Ovary (tissue), 9 donors: Measurements from ENCODE around the gene ULBP2. TPM values are rescaled to one million over a fixed set of nuclear protein-coding genes. Genes with fewer than 3 reads are reported as not detected.
"Not testable (repeated sequence)": the region's sequence is repeated elsewhere in the genome, so short reads cannot be mapped to it uniquely, and the experiment has no call there.

Experiments
- DNase-seq, 5 donors: peaks; one replicate each; pipeline ENCODE4 v3.0.0-alpha.2; 2019 to 2020
- H3K27ac ChIP-seq, 2 donors: fragments of 200-600 bp; one replicate each; pipeline versions ENCODE4 v1.5.1 to v1.8.0; 2019 to 2022
- H3K27me3 ChIP-seq: fragments of 200-600 bp; one replicate; pipeline ENCODE4 v1.8.0; 2022
- H3K36me3 ChIP-seq: fragments of 200-600 bp; sonication (generic); one replicate; pipeline ENCODE4 v1.5.1; 2019
- H3K4me1 ChIP-seq: one replicate; pipeline ENCODE4 v1.8.1; 2013; ENCODE audit warnings: mild to moderate bottlenecking, moderate library complexity; ENCODE audit not compliant: insufficient read depth
- H3K4me3 ChIP-seq: fragments of 200-600 bp; sonication (generic); one replicate; pipeline ENCODE4 v1.5.1; 2017
- H3K9me3 ChIP-seq, 2 donors: fragments of 200-600 bp in 1 of 2; sonication (generic) in 1 of 2; one replicate each; pipeline versions ENCODE4 v1.5.1 to v1.8.1; 2013 to 2019; ENCODE audit warnings: mild to moderate bottlenecking in 1 of 2, moderate library complexity in 1 of 2
- EP300 ChIP-seq: sonication (generic); formaldehyde crosslinking; IDR thresholded peaks from one replicate; pipeline ENCODE4 v1.6.1; 2017; ENCODE audit warnings: antibody characterized with exemption
- POLR2A ChIP-seq: fragments of 450-650 bp; IDR thresholded peaks from one replicate; pipeline ENCODE4 v1.6.1; 2017; ENCODE audit warnings: antibody characterized with exemption, mild to moderate bottlenecking, moderate library complexity
- WGBS, 3 donors: extraction: QIAGEN DNeasy Blood & Tissue Kit in 1 of 3; methylation state at CpG; one replicate each; pipeline versions ENCODE4 v1.1.5 to v1.1.7; 2013 to 2017; 5-methylcytosine and 5-hydroxymethylcytosine counted together
- intact Hi-C, 4 donors: fragments of 100-400 bp; cut with DNase I; formaldehyde crosslinking; loops; one replicate each; pipeline versions ENCODE4 v1.11.0 to v1.15.1; 2022 to 2023
- polyA plus RNA-seq, 2 donors: library from polyadenylated mRNA; stranded (reverse); fragments of 200-250 nt in 1 of 2; fragments of 350-450 nt in 1 of 2; fragmentation: Illumina TruSeq in 1 of 2; extraction: RNeasy Lipid Tissue Mini Kit (QIAGEN cat#74804) in 1 of 2; gene quantifications; one replicate each; pipeline ENCODE4 v1.2.3, GENCODE V29; 2013 to 2014
- total RNA-seq, 7 donors: library from RNA; depleted of rRNA in 2 of 7; stranded (reverse); fragments of >200 nt in 2 of 7; fragmentation: NEBNext Ultra II Directional in 3 of 7; extraction: Animal tissue kit (Norgen Biotek cat#: 25700) in 3 of 7; gene quantifications; one replicate each; pipeline versions ENCODE4 v1.1.0 to v1.2.4, GENCODE V29; 2016 to 2023
- TF ChIP-seq, protein P1 (sequence below), 3 donors: fragments of 450-650 bp in 2 of 3; fragments of 200-600 bp in 1 of 3; IDR thresholded peaks; one replicate each; pipeline versions ENCODE4 v1.5.1 to v1.8.0; 2016 to 2022; ENCODE audit warnings: antibody characterized with exemption in 3 of 3, mild to moderate bottlenecking in 1 of 3
- donor health status: DM: no; HTN: no; CAD: no; lungs with moderate emphysema.
- donor health status: DM: no; HTN: no; CAD: no.
- donor health status: Bipolar disorder and iron deficiency.
- donor health status: DM: yes; HTN: yes; CAD: no.
- donor health status: DM: no; HTN: no; CAD: no.
- donor health status: DM: yes; HTN: yes; CAD: no.

The ULBP2 gene
- total and polyA plus RNA-seq, 9 donors, result 0.08 to 3.6 (median 0.23) TPM; not detected in 6

DNA sequence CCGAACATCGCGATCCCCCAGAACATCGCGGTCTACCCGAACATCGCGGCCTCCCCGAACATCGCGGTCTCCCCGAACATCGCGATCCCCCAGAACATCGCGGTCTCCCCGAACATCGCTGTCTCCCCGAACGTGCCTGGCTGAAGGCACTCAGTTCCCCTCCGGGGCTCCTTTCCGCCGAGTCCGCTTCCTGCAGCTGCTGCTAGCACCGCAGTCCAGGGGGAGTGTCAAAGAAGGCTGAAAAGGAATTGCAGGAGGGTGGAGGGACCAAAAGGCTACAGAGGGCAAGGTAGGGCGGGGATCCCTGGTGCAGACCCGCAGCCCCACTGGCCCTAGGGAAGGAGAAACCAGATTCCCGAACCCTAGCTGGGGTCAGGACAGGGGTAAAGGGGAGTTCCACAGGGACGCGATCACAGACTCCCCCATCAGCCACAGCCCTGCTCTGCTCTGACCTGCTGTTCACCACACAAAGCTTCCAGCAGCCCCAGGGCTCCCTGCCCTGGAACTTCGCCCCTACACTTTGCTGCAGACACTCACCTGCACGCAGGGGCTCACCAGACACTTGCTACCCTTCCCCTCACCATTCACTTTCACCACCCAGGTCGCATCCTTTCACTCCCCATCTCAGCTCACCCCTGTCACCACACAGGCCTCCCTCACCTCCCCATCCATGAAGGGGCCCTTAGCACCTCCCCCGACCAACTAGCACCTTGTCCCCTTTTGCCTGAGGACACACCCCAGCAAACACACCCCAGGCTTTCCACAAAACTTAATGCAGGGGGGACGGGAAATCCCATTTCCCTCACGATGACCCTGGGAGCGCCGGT, 23.6 kb downstream of the ULBP2 start:
- no peak overlapping the region for H3K27ac ChIP-seq
- H3K36me3 ChIP-seq, result no peaks in the 10 kb centered on the region
- no peaks in the 10 kb centered on the region for H3K27me3 ChIP-seq
- DNase-seq, result peak in 1 of 5 donors; percentile 29
- TF ChIP-seq POLR2A, result no peak
- no peak for TF ChIP-seq EP300
- TF ChIP-seq, protein P1, sequence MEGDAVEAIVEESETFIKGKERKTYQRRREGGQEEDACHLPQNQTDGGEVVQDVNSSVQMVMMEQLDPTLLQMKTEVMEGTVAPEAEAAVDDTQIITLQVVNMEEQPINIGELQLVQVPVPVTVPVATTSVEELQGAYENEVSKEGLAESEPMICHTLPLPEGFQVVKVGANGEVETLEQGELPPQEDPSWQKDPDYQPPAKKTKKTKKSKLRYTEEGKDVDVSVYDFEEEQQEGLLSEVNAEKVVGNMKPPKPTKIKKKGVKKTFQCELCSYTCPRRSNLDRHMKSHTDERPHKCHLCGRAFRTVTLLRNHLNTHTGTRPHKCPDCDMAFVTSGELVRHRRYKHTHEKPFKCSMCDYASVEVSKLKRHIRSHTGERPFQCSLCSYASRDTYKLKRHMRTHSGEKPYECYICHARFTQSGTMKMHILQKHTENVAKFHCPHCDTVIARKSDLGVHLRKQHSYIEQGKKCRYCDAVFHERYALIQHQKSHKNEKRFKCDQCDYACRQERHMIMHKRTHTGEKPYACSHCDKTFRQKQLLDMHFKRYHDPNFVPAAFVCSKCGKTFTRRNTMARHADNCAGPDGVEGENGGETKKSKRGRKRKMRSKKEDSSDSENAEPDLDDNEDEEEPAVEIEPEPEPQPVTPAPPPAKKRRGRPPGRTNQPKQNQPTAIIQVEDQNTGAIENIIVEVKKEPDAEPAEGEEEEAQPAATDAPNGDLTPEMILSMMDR (IDR thresholded peaks at IDR 0.05), result no peak
- no peaks in the 10 kb centered on the region for H3K9me3 ChIP-seq
- WGBS, 3 donors, result 11 to 16% (median 11%) methylated on average over 32 to 38 of the region's 38 CpGs
- peak overlapping the region; percentile 29 for H3K4me3 ChIP-seq
- intact Hi-C loops, result no loop called here
- peaks cover 11% of the 10 kb centered on the region for H3K4me1 ChIP-seq

DNA sequence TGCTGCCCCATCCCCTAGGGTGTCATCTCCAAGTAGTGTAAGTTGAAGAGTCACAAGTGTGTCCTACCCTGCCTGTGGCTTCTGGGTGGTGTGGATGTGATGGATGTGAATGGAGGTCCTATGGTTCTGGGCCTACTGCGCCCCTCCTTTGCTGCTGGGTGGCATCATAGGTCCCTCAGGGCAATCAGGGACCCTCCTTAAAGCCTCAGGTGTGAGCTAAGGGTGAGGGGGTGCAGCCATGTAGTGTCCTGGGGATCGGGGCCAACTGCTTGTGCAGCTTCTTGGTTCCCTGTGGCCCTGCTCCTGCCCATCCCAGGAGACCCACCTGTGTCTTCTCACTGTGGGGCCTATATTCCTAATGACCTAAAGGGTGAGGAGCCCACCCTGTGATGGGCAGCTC, 24.5 kb downstream of the ULBP2 start:
- H3K27ac ChIP-seq, intact Hi-C loops, H3K27me3 ChIP-seq, DNase-seq, H3K4me3 ChIP-seq, H3K9me3 ChIP-seq, H3K36me3 ChIP-seq: not testable (repeated sequence)
- H3K4me1 ChIP-seq, result peaks cover 11% of the 10 kb centered on the region
- 93 to 100% (median 93%) methylated on average over 2 of the region's 2 CpGs for whole genome bisulfite sequencing, 3 donors

DNA sequence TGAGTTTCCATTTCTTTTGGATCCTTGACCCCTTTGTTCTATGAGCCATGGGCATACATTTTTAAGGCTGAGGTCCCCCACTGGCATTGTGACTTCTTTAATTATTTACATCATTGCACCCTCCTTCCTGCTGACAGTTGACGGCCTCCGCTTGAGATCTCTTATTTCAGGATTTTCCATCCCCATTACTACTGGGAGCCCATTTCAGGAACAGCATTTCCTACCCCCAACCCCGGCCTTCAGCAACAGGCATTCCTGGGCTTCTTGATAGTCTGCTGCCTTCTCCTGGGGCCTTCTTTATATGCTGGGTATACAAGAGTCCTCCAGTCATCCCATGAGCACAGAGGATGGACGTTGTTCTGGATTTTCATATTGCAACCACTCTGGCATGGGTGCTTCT, 25.8 kb downstream of the ULBP2 start:
- WGBS, 3 donors, result 80 to 95% (median 80%) methylated on average over 4 of the region's 4 CpGs
- no peak for DNase-seq
- Histone ChIP-seq H3K36me3 (no peaks in the 10 kb centered on the region), H3K4me1 (peaks cover 11% of the 10 kb centered on the region), H3K27me3 (no peaks in the 10 kb centered on the region), H3K9me3 (no peaks in the 10 kb centered on the region), H3K27ac (no peak overlapping the region), H3K4me3 (no peak overlapping the region)
- intact Hi-C loops, result no loop called here
- TF ChIP-seq, protein P1 (IDR thresholded peaks at IDR 0.05), result no peak
- TF ChIP-seq EP300 (no peak), POLR2A (no peak)

DNA sequence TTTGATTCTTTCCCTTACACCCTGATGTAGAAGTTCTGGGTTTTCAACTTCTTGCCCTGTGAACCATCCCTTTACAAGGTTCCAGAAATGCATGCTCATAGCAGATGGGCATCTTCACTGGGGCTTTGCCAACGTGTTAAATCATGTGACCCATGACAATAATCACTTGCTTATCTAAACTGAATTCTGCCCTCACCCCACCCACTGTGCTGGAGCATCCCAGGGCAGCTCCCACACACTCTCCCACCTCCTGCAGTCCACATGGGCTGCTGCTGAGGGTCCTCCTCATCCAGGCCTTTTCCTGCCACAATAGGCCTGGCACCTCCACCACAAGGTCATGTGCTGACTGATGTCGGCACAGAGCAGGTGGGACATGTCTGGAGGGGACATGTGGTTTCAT, 26.2 kb downstream of the ULBP2 start:
- H3K36me3 ChIP-seq, H3K9me3 ChIP-seq, H3K27me3 ChIP-seq, H3K4me3 ChIP-seq, intact Hi-C loops, H3K27ac ChIP-seq, DNase-seq: not testable (repeated sequence)
- WGBS, 3 donors, result 37 to 54% (median 51%) methylated on average over 2 of the region's 2 CpGs
- peaks cover 11% of the 10 kb centered on the region for H3K4me1 ChIP-seq

DNA sequence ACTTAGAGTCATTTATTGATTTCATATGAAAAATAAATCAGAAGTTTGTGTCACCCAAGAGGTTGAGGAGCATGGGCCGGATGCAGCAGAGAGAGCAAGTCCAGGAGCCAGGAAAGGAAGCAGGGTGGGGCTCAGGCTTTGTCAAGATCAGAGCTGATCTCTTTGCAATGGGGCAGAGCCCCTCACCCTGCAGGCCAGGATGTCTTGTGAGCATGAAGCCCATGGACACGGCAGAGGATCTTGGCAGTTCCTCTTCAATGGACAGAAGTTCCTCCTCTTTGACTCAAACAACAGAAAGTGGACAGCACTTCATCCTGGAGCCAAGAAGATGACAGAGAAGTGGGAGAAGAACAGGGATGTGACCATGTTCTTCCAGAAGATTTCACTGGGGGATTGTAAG, 27.1 kb downstream of the ULBP2 start:
- H3K36me3 ChIP-seq, H3K27ac ChIP-seq, DNase-seq, H3K4me1 ChIP-seq, H3K4me3 ChIP-seq, H3K9me3 ChIP-seq, intact Hi-C loops, H3K27me3 ChIP-seq: not testable (repeated sequence)
- 82 to 84% (median 83%) methylated on average over 2 of the region's 2 CpGs for WGBS, 3 donors

- Histone ChIP-seq H3K9me3 (no peaks in the 10 kb centered on the region), H3K27me3 (no peaks in the 10 kb centered on the region), H3K36me3 (no peaks in the 10 kb centered on the region), H3K27ac (no peak overlapping the region), H3K4me1 (peaks cover 4% of the 10 kb centered on the region), H3K4me3 (no peak overlapping the region)
- 71 to 90% (median 73%) methylated on average over 2 of the region's 2 CpGs for WGBS, 3 donors
- DNase-seq, result no peak
- intact Hi-C loops, result no loop called here
- no peak for TF ChIP-seq EP300
- TF ChIP-seq POLR2A, result no peak
- TF ChIP-seq, protein P1 (IDR thresholded peaks at IDR 0.05), result no peak
Measured at GRCh38 chr6:149969635-149970034, 27.8 kb downstream of the ULBP2 start.

GRCh38 chr6:149974394-149974793, 32.6 kb downstream of the ULBP2 start:
- WGBS, 3 donors, result 57 to 68% (median 66%) methylated on average over 6 of the region's 6 CpGs
- H3K27me3 ChIP-seq, intact Hi-C loops, DNase-seq, H3K36me3 ChIP-seq, H3K27ac ChIP-seq, H3K4me3 ChIP-seq, H3K4me1 ChIP-seq, H3K9me3 ChIP-seq: not testable (repeated sequence)
